ENCODE measurements around the gene DTX1. TPM values are rescaled to one million over a fixed set of nuclear protein-coding genes. Genes with fewer than 3 reads are reported as not detected.

Gene DTX1
- total and polyA plus RNA-seq, 2 donors (not counting 1 experiment from before 2014, with no cell fraction given) = 47.0 to 49.5 TPM

DNA sequence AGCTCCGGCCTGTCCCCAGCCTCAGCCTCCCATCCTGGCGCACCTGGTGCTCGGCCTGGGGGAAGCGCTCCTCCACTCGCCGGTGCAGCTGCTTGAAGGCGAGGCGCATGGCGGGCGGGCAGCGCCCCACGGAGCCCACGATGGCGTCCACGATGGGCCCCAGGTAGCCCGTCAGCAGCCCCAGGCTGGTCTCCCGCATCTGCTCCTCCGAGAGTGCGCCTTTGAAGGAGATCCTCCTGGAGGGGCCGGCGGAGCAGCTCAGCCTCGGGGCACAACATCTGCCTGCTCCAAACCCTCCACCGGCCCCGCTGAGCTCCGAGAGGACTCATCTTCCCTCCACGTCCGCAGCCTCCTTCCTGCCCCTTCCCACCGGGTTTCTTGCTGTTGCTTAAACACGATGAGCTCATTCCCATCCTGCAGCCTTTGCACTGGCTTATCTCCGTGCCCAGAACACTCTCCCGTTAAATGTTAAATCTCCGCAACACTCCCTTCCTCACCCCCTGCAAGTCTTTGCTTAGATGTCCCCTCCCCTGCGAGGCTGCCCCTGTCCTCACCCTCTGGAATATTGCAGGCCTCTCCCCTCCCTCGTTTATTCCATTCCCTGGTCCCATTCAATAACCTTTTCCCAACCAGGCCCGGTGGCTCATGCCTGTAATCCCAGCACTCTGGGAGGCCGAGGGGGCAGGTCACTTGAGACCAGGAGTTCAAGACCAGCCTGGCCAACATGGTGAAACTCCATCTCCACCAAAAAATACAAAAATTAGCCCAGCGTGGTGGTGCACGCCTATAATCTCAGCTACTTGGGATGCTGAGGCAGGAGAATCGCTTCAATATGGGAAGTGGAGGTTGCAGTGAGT, 55.7 kb downstream of the DTX1 start:
- H3K79me2 ChIP-seq (ENCODE audit: control insufficient read depth, insufficient read depth, low read length) = no peaks in the 10 kb centered on the region
- H3K4me1 ChIP-seq (ENCODE audit: control insufficient read depth in 2 of 2, insufficient read depth in 2 of 2, low read length in 2 of 2) = no peaks in the 10 kb centered on the region
- no peaks in the 10 kb centered on the region for H3K9me3 Mint-ChIP-seq (ENCODE audit: insufficient read depth)
- H3K4me2 ChIP-seq (replicated peaks; ENCODE audit: low read depth, low read length, poor library complexity, severe bottlenecking) = no peak overlapping the region
- no peak overlapping the region for H3K27ac Mint-ChIP-seq
- intact Hi-C loops (cut with micrococcal nuclease) = no loop called here
- no peaks in the 10 kb centered on the region for H3K36me3 ChIP-seq (replicated peaks in 1 of 2; ENCODE audit: control extremely low read depth in 1 of 2, control insufficient read depth in 1 of 2, extremely low read depth in 1 of 2, insufficient read depth in 2 of 2, low read length in 1 of 2)
- no peaks in the 10 kb centered on the region for H4K20me1 ChIP-seq (ENCODE audit: control insufficient read depth, insufficient read depth, low read length, poor library complexity, severe bottlenecking)
- no peaks in the 10 kb centered on the region for H3K27me3 ChIP-seq (replicated peaks in 1 of 4; ENCODE audit: control extremely low read depth in 1 of 4, control insufficient read depth in 3 of 4, insufficient read depth in 4 of 4, low read length in 3 of 4)
- no peaks in the 10 kb centered on the region for H3K9me3 ChIP-seq (ENCODE audit: control extremely low read depth in 1 of 3, control insufficient read depth in 2 of 3, insufficient read depth in 1 of 3, low read length in 2 of 3)
- H2AFZ ChIP-seq (ENCODE audit: insufficient read depth, low read depth, low read length, poor library complexity, severe bottlenecking) = no peak overlapping the region
- no peak for DNase-seq
- 85% methylated on average over 36 of the region's 39 CpGs for WGBS (ENCODE audit: insufficient coverage)
- CTCF ChIA-PET = interaction anchor here (1.9 kb wide), 1 partner anchor 14 kb away, joined by 5 read pairs; no protein-coding TSS in a partner anchor
- H3K4me1 Mint-ChIP-seq = no peaks in the 10 kb centered on the region
- H3K9ac ChIP-seq (ENCODE audit: low read length) = no peak overlapping the region
- H3K27me3 Mint-ChIP-seq = peaks cover 7% of the 10 kb centered on the region
- TF ChIP-seq, protein P1, sequence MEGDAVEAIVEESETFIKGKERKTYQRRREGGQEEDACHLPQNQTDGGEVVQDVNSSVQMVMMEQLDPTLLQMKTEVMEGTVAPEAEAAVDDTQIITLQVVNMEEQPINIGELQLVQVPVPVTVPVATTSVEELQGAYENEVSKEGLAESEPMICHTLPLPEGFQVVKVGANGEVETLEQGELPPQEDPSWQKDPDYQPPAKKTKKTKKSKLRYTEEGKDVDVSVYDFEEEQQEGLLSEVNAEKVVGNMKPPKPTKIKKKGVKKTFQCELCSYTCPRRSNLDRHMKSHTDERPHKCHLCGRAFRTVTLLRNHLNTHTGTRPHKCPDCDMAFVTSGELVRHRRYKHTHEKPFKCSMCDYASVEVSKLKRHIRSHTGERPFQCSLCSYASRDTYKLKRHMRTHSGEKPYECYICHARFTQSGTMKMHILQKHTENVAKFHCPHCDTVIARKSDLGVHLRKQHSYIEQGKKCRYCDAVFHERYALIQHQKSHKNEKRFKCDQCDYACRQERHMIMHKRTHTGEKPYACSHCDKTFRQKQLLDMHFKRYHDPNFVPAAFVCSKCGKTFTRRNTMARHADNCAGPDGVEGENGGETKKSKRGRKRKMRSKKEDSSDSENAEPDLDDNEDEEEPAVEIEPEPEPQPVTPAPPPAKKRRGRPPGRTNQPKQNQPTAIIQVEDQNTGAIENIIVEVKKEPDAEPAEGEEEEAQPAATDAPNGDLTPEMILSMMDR (IDR thresholded peaks at IDR 0.05) = no peak
- no peak for TF ChIP-seq EZH2 (IDR thresholded peaks at IDR 0.05; ENCODE audit: borderline replicate concordance, insufficient read depth, low read depth, low read length, poor library complexity, severe bottlenecking)
- no peak for ATAC-seq (ENCODE audit: low read depth)
- no peak overlapping the region for H3K27ac ChIP-seq (ENCODE audit: low read length in 2 of 2)
- no peak overlapping the region for H3K4me3 Mint-ChIP-seq
- H3K4me3 ChIP-seq (ENCODE audit: control extremely low read depth in 1 of 5, extremely low read depth in 1 of 5, insufficient read depth in 1 of 5, low read depth in 2 of 5, low read length in 4 of 5) = no peak overlapping the region
- POLR2A ChIA-PET = no interaction called here

DNA sequence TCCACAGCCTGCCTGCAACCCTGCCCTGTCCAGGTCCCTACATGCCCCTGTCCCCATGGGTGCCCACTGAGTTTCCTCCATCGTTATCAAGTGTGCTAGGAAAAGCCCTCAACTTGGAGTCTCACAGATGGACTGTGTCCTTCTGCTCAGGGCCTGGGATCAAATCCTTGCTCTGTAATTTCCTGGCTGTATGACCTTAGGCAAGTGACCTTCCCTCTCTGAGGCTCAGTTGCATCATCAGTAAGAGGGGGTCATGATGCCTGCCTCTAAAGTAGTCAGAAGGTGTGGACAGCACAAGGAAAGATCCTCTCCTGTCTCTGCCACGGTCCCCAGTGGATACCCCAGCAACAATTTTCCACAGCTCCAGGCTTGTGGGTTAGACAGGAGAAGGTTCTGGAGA, 56.9 kb downstream of the DTX1 start:
- Histone ChIP-seq H4K20me1 (ENCODE audit: control insufficient read depth, insufficient read depth, low read length, poor library complexity, severe bottlenecking) (no peaks in the 10 kb centered on the region), H3K79me2 (ENCODE audit: control insufficient read depth, insufficient read depth, low read length) (no peaks in the 10 kb centered on the region), H3K4me1 (ENCODE audit: control insufficient read depth in 2 of 2, insufficient read depth in 2 of 2, low read length in 2 of 2) (no peaks in the 10 kb centered on the region), H2AFZ (ENCODE audit: insufficient read depth, low read depth, low read length, poor library complexity, severe bottlenecking) (no peak overlapping the region), H3K9me3 (ENCODE audit: control extremely low read depth in 1 of 3, control insufficient read depth in 2 of 3, insufficient read depth in 1 of 3, low read length in 2 of 3) (no peaks in the 10 kb centered on the region), H3K9ac (ENCODE audit: low read length) (no peak overlapping the region), H3K36me3 (replicated peaks in 1 of 2; ENCODE audit: control extremely low read depth in 1 of 2, control insufficient read depth in 1 of 2, extremely low read depth in 1 of 2, insufficient read depth in 2 of 2, low read length in 1 of 2) (no peaks in the 10 kb centered on the region), H3K4me3 (ENCODE audit: control extremely low read depth in 1 of 5, extremely low read depth in 1 of 5, insufficient read depth in 1 of 5, low read depth in 2 of 5, low read length in 4 of 5) (no peak overlapping the region), H3K4me2 (replicated peaks; ENCODE audit: low read depth, low read length, poor library complexity, severe bottlenecking) (no peak overlapping the region), H3K27me3 (replicated peaks in 1 of 4; ENCODE audit: control extremely low read depth in 1 of 4, control insufficient read depth in 3 of 4, insufficient read depth in 4 of 4, low read length in 3 of 4) (no peaks in the 10 kb centered on the region), H3K27ac (ENCODE audit: low read length in 2 of 2) (no peak overlapping the region)
- CTCF ChIA-PET = interaction anchor here (1.2 to 1.9 kb wide), 2 partner anchors 12 to 15 kb away, joined by 4 to 5 read pairs; no protein-coding TSS in a partner anchor
- H3K27ac Mint-ChIP-seq = no peak overlapping the region
- ATAC-seq (ENCODE audit: low read depth) (no peak), DNase-seq (no peak)
- POLR2A ChIA-PET = no interaction called here
- no CpG with 5 or more reads among the region's 2 CpGs for WGBS (ENCODE audit: insufficient coverage)
- no peaks in the 10 kb centered on the region for H3K4me1 Mint-ChIP-seq
- no peak overlapping the region for H3K4me3 Mint-ChIP-seq
- H3K27me3 Mint-ChIP-seq = peaks cover 7% of the 10 kb centered on the region
- no peaks in the 10 kb centered on the region for H3K9me3 Mint-ChIP-seq (ENCODE audit: insufficient read depth)
- intact Hi-C loops (cut with micrococcal nuclease) = no loop called here
- TF ChIP-seq, protein P1 (IDR thresholded peaks at IDR 0.05) = no peak
- TF ChIP-seq EZH2 (IDR thresholded peaks at IDR 0.05; ENCODE audit: borderline replicate concordance, insufficient read depth, low read depth, low read length, poor library complexity, severe bottlenecking) = no peak
